ENCODE measurements around the gene TFPI.

DNA sequence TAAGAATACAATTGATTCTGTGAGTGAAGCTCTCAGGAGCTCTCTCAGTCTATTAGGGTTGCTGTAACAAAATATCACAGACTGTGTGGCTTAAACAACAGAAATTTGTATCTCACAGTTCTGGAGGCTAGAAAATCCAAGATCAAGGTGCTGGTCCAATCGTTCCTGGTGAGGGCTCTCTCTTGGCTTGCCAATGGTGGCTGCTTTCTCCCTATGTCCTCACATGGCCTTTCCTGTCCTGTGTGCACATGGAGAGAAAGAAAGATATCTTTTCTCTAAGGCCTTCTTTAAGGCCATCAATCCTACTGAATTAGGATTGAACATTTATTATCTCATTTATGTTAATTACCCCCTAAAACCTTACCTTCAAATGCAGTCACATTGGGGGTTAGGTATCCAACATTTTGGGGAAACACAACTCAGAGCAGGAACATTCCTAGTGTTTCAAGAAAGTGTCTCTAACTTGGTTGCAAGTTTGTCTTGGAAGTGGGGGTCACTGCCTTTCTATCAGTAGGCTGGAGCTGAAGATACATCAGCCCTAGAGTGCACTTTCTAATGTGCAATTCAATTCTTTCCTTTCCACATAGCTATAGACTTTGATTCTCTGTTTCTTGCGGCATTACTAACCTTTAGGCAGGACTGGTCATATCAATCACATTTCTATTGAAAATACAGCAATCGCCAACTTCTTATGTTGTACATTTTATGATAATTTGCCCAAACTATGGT lies 24.8 kb downstream of the TFPI start:
- no peak for TF ChIP-seq POLR2A (IDR thresholded peaks at IDR 0.05)
- TF ChIP-seq POLR2AphosphoS5 (IDR thresholded peaks at IDR 0.05): no peak

All from transverse colon (tissue), 3 donors.